Naive thymus-derived CD8-positive, alpha-beta T cell (primary cell): ENCODE data around the gene FNDC8. TPM values are rescaled to one million over a fixed set of nuclear protein-coding genes. Genes with fewer than 3 reads are reported as not detected.
"Not testable (repeated sequence)": the region's sequence is repeated elsewhere in the genome, so short reads cannot be mapped to it uniquely, and the experiment has no call there.

Source experiments
- ATAC-seq, 2 donors: fragments of 150-1000 bp; cut with Tn5 transposase in 1 of 2; sonication (Bioruptor Pico), chemical (Tn5 transposase) in 1 of 2; 1 replicate in 1 of 2; 2 replicates in 1 of 2; pipeline ENCODE4 v1.10.0; 2021; ENCODE audit warnings: mild to moderate bottlenecking in 2 of 2, moderate library complexity in 2 of 2
- POLR2A ChIA-PET: fragments of 350-600 bp; sonication (Branson Sonifier 250); formaldehyde crosslinking; loops from one replicate; lab custom pipeline; 2021; ENCODE audit warnings: antibody characterized with exemption; lab: Charles Lee
- DNase-seq, 10 donors: peaks; one replicate each; pipeline versions ENCODE4 v3.0.0 to v3.0.0-alpha.2; 2020 to 2022
- H3K27ac Mint-ChIP-seq, 10 donors: one replicate each; pipeline ENCODE4 v1.8.0; 2020 to 2022; ENCODE audit warnings: mild to moderate bottlenecking in 10 of 10, mixed read lengths in 10 of 10, moderate library complexity in 4 of 10, inconsistent platforms in 1 of 10
- H3K27me3 Mint-ChIP-seq, 5 donors: one replicate each; pipeline ENCODE4 v1.8.0; 2021 to 2022; ENCODE audit warnings: mixed read lengths in 5 of 5
- H3K36me3 Mint-ChIP-seq, 3 donors: one replicate each; pipeline ENCODE4 v1.8.0; 2020 to 2022; ENCODE audit warnings: mixed read lengths in 3 of 3, mild to moderate bottlenecking in 2 of 3, inconsistent platforms in 1 of 3
- H3K4me1 Mint-ChIP-seq, 4 donors: one replicate each; pipeline ENCODE4 v1.8.0; 2021 to 2022; ENCODE audit warnings: mixed read lengths in 4 of 4
- H3K4me3 Mint-ChIP-seq, 10 donors: one replicate each; pipeline ENCODE4 v1.8.0; 2020 to 2022; ENCODE audit warnings: mild to moderate bottlenecking in 10 of 10, mixed read lengths in 10 of 10, moderate library complexity in 6 of 10, inconsistent platforms in 1 of 10
- H3K9me3 Mint-ChIP-seq, 9 donors: one replicate each; pipeline ENCODE4 v1.8.0; 2020 to 2022; ENCODE audit warnings: mixed read lengths in 9 of 9, mild to moderate bottlenecking in 3 of 9, inconsistent platforms in 1 of 9, moderate library complexity in 1 of 9
- polyA plus RNA-seq, 3 donors: library from polyadenylated mRNA; unstranded; fragments of 300-500 nt; fragmentation: Illumina TruSeq; gene quantifications; one replicate each; pipeline ENCODE4 v1.2.3, GENCODE V29; 2021
- total RNA-seq, 8 experiments: library from RNA in 2 of 8; stranded (reverse) in 2 of 8; gene quantifications; one replicate each; pipeline ENCODE4 v1.2.3 and lab custom pipeline; 2021 to 2026

FNDC8 gene
- total and polyA plus RNA-seq, 5 experiments from 2014 or later: not detected

DNA sequence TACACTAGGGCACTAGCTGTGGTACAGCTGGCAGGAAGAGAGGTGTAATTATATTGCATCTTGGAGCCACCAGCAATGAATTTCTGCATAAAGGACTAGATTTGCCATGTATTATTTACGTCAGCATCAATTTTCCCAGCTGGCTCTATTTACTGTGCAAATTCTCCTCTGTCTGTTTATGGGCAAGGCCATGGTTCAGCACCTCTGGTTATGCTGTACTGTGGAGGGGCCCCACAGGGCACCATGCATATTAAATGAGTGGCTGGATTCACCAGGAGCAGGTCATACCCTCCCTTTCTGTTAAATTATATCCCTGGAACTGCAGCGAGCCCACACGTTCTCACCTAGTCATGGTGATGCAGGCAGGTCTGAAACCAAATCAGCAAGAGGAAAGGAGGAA, 21.5 kb upstream of the FNDC8 start:
- H3K27ac Mint-ChIP-seq: peak overlapping the region in 2 of 10 donors; percentile 39 to 85

GRCh38 chr17:35101036-35101435, 20.4 kb upstream of the FNDC8 start:
- H3K9me3 Mint-ChIP-seq: no peaks in the 10 kb centered on the region
- POLR2A ChIA-PET: no interaction called here
- H3K4me1 Mint-ChIP-seq: peaks cover 0 to 5% (median 0%) of the 10 kb centered on the region in 4 donors
- H3K27me3 Mint-ChIP-seq: no peaks in the 10 kb centered on the region
- peaks cover 2 to 62% (median 12%) of the 10 kb centered on the region in 3 donors for H3K36me3 Mint-ChIP-seq
- DNase-seq (no peak), ATAC-seq (no peak)
- no peak overlapping the region for H3K4me3 Mint-ChIP-seq
- no peak overlapping the region for H3K27ac Mint-ChIP-seq

More for the DNA sequence above, 21.5 kb upstream of the FNDC8 start:
- Mint-ChIP-seq H3K4me1 (peaks cover 0 to 5% (median 0%) of the 10 kb centered on the region in 4 donors), H3K4me3 (no peak overlapping the region), H3K36me3 (peaks cover 0 to 51% (median 4%) of the 10 kb centered on the region in 3 donors), H3K27me3 (no peaks in the 10 kb centered on the region), H3K9me3 (no peaks in the 10 kb centered on the region)
- POLR2A ChIA-PET: no interaction called here
- no peak for ATAC-seq
- DNase-seq: no peak

GRCh38 chr17:35101725-35102124, 19.7 kb upstream of the FNDC8 start:
- Mint-ChIP-seq H3K27me3 (no peaks in the 10 kb centered on the region), H3K9me3 (no peaks in the 10 kb centered on the region), H3K27ac (peak overlapping the region in 2 of 10 donors; percentile 9 to 40), H3K4me1 (no peaks in the 10 kb centered on the region), H3K4me3 (no peak overlapping the region), H3K36me3 (peaks cover 8 to 69% (median 19%) of the 10 kb centered on the region in 3 donors)
- POLR2A ChIA-PET: no interaction called here
- DNase-seq (no peak), ATAC-seq (no peak)

- Mint-ChIP-seq H3K9me3 (no peaks in the 10 kb centered on the region), H3K36me3 (peaks cover 8 to 71% (median 21%) of the 10 kb centered on the region in 3 donors), H3K27me3 (no peaks in the 10 kb centered on the region), H3K4me1 (no peaks in the 10 kb centered on the region), H3K4me3 (no peak overlapping the region), H3K27ac (no peak overlapping the region)
- POLR2A ChIA-PET: no interaction called here
- ATAC-seq (no peak), DNase-seq (no peak)
Measured at GRCh38 chr17:35103271-35103670, 18.1 kb upstream of the FNDC8 start.

DNA sequence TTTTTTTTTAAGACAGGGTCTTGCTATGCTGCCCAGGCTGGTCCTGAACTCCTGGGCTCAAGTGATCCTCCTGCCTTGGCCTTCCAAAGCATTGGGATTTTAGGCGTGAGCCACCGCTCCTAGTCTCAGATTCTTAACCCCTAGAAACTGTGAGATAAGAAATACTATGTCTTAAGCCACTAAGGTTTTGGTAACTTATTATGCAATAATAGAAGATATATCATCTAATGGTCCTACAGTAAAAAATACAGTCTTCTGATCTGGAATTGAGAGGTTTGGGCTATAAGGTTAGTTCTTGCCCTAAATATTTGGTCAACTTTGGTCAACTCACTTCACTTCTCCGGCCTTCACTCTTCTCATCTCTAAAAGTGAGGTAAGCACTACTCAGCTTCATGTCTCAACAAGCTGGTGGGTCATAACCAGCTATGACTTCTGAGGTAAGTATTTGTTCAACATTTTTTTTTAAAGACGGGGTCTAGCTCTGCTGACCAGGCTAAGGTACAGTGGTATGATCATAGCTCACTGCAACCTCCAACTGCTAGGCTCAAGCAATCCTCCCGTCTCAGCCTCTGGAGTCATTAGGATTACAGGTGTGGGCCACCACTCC, 16.5 kb upstream of the FNDC8 start:
- H3K9me3 Mint-ChIP-seq: no peaks in the 10 kb centered on the region
- H3K27ac Mint-ChIP-seq: peak overlapping the region in 2 of 10 donors; percentile 61 to 91
- POLR2A ChIA-PET: interaction anchor here (0.6 kb wide), 1 partner anchor 89 kb away, joined by 3 read pairs; no protein-coding TSS in a partner anchor
- ATAC-seq: no peak
- no peak overlapping the region for H3K4me3 Mint-ChIP-seq
- DNase-seq: no peak
- H3K27me3 Mint-ChIP-seq: no peaks in the 10 kb centered on the region
- H3K36me3 Mint-ChIP-seq: peaks cover 8 to 63% (median 21%) of the 10 kb centered on the region in 3 donors
- no peaks in the 10 kb centered on the region for H3K4me1 Mint-ChIP-seq

- POLR2A ChIA-PET, DNase-seq, H3K9me3 Mint-ChIP-seq, H3K27me3 Mint-ChIP-seq, ATAC-seq, H3K4me3 Mint-ChIP-seq, H3K27ac Mint-ChIP-seq: not testable (repeated sequence)
- Mint-ChIP-seq H3K36me3 (peaks cover 8 to 31% (median 12%) of the 10 kb centered on the region in 3 donors), H3K4me1 (peaks cover 0 to 16% (median 6%) of the 10 kb centered on the region in 4 donors)
Measured at GRCh38 chr17:35110791-35111190, 10.6 kb upstream of the FNDC8 start.

- H3K4me3 Mint-ChIP-seq: peak overlapping the region in 1 of 10 donors; percentile 8
Measured at GRCh38 chr17:35116845-35117244, 4.6 kb upstream of the FNDC8 start.

GRCh38 chr17:35117984-35118383, 3.4 kb upstream of the FNDC8 start:
- Mint-ChIP-seq H3K4me1 (peaks cover 15 to 54% (median 40%) of the 10 kb centered on the region in 4 donors), H3K36me3 (peaks cover 0 to 22% (median 0%) of the 10 kb centered on the region in 3 donors), H3K4me3 (peak overlapping the region; percentile 61 to 98 (median 90)), H3K27me3 (no peaks in the 10 kb centered on the region), H3K9me3 (no peaks in the 10 kb centered on the region), H3K27ac (peak overlapping the region in 9 of 10 donors; percentile 44 to 98 (median 87))
- ATAC-seq (no peak), DNase-seq (peak in 2 of 10 donors; percentile 15 to 30)
- POLR2A ChIA-PET: interaction anchor here (0.6 to 2.7 kb wide), 5 partner anchors 10 to 749 kb away, joined by 3 to 15 read pairs (median 7); partner anchors contain the start of gene RFFL

More at GRCh38 chr17:35116845-35117244, 4.6 kb upstream of the FNDC8 start:
- ATAC-seq (no peak), DNase-seq (no peak)
- H3K36me3 Mint-ChIP-seq: peaks cover 0 to 25% (median 0%) of the 10 kb centered on the region in 3 donors
- no peaks in the 10 kb centered on the region for H3K9me3 Mint-ChIP-seq
- POLR2A ChIA-PET: interaction anchor here (1.0 kb wide), 1 partner anchor 487 kb away, joined by 3 read pairs; no protein-coding TSS in a partner anchor
- no peaks in the 10 kb centered on the region for H3K27me3 Mint-ChIP-seq
- H3K4me1 Mint-ChIP-seq: peaks cover 15 to 54% (median 43%) of the 10 kb centered on the region in 4 donors
- H3K27ac Mint-ChIP-seq: peak overlapping the region in 6 of 10 donors; percentile 16 to 70 (median 50)

DNA sequence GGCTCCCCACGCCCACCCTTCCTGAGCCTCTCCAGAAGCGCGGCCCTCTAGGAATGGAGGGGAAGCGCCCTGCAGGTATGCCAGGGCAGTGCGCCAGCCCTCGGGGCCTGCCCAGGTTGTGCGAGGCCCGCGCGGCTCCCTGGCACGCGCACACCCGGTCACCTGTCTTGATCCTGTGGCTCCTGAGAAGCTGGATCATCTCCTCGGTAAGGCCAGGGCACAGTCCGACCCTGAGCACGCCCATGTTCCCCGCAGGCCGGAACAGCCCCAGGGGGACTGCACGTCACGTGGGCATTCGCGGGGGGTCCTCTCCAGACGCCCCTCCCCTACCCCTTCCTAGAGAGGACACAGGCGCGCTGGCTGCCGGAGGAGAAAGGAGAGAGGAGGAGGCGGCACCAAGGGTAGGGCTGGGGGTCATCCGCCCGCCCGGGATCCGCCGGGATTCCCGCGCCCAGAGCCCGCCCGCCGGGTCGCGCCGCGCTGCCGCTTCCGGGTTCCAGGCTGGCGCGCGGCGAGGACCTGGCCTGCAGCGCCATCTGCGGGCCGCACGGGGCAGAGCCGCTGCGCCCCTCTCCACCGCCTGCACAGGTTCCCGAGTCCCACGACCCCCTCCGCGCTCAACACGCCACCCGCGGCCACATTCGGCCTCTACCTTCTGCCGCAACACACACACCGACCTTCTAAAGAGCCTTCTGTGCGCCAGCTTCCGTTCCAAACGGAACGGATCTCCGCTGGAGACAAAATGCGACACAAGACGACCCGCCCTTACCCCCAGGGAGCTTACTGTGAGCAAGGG, 1.8 kb upstream of the FNDC8 start, which contains the start of gene RAD51D:
Gene RAD51D, minus strand, starts transcription at position 491 of the 796 bp plus-strand sequence. Its CDS starts 247 bp downstream, at position 244.
- Mint-ChIP-seq H3K27me3 (no peaks in the 10 kb centered on the region), H3K4me3 (peak within 1 kb of the TSS; percentile 84 to 98 (median 96)), H3K27ac (peak within 1 kb of the TSS; percentile 87 to 98 (median 96)), H3K4me1 (peaks cover 15 to 54% (median 39%) of the 10 kb centered on the region in 4 donors), H3K36me3 (peaks cover 0 to 19% (median 0%) of the 10 kb centered on the region in 3 donors), H3K9me3 (no peaks in the 10 kb centered on the region)
- POLR2A ChIA-PET: interaction anchor here (0.6 to 2.7 kb wide), 17 partner anchors 8 to 690 kb away, joined by 3 to 15 read pairs (median 4); partner anchors contain the start of genes CCT6B, LIG3, NLE1 and RFFL
- ATAC-seq (peak; percentile 91), DNase-seq (peak; percentile 67 to 87 (median 84))

DNA sequence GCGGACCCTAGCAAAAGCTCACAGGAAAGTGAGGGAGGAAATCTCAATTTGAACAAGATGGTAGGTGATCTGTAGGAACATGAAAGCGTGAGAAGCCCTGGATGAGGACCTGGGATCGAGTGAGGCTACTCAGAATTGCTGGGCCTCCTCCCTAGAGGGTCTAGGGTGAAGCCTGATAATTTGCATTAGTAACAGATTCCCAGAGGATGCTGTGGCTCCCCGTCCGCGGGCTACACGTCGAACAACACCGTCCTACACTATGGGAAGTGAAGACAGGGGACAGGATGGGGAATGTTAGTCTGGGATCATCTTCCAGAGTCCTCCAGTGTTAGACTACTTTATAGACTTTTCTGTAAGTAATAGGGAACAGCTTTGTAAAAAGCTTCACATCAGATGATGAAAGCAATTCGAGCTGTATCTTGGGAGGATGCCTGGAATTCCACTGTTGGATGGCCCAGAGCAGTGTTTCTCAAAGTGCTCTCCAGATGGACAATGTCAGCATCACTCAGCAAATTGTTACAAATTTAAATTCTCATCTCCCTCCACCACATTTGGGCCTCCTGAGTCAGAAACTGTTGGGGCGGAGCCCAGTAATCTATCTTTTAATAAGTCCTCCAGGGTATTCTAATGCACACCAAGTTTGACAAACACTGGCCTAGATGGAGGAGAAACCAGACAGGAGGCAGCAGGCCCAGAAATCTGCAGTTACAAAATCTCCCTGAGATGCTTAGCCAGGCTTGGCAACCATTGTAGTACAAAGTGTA, 6.5 kb downstream of the FNDC8 start:
- ATAC-seq: no peak

GRCh38 chr17:35129154-35129972, 7.9 kb downstream of the FNDC8 start:
- Mint-ChIP-seq H3K36me3 (peaks cover 0 to 34% (median 8%) of the 10 kb centered on the region in 3 donors), H3K4me3 (no peak overlapping the region), H3K4me1 (peaks cover 0 to 3% (median under 1%) of the 10 kb centered on the region in 4 donors), H3K27me3 (no peaks in the 10 kb centered on the region), H3K27ac (peak overlapping the region in 1 of 10 donors; percentile 71), H3K9me3 (no peaks in the 10 kb centered on the region)
- no peak for DNase-seq
- ATAC-seq: no peak
- POLR2A ChIA-PET: interaction anchor here (1.5 to 2.9 kb wide), 2 partner anchors 8 to 10 kb away, joined by 5 to 10 read pairs; partner anchors contain the start of gene RAD51D

More for the DNA sequence above, 6.5 kb downstream of the FNDC8 start:
- peak overlapping the region in 1 of 10 donors; percentile 22 for H3K27ac Mint-ChIP-seq
- H3K9me3 Mint-ChIP-seq: no peaks in the 10 kb centered on the region
- peaks cover 0 to 2% (median 0%) of the 10 kb centered on the region in 4 donors for H3K4me1 Mint-ChIP-seq
- no peak overlapping the region for H3K4me3 Mint-ChIP-seq
- no peak for DNase-seq
- POLR2A ChIA-PET: interaction anchor here (1.3 to 2.9 kb wide), 3 partner anchors 9 to 451 kb away, joined by 3 to 10 read pairs (median 5); partner anchors contain the start of genes PEX12 and RAD51D
- no peaks in the 10 kb centered on the region for H3K27me3 Mint-ChIP-seq
- peaks cover 0 to 20% (median 0%) of the 10 kb centered on the region in 3 donors for H3K36me3 Mint-ChIP-seq
